ENCODE data around the gene MZB1.

- TF ChIP-seq SUZ12 (IDR thresholded peaks at IDR 0.05; ENCODE audit: extremely low read depth, insufficient read depth, insufficient read length): no peak
- TF ChIP-seq YY1 (IDR thresholded peaks at IDR 0.05; ENCODE audit: insufficient read depth, insufficient read length): no peak
Measured at GRCh38 chr5:139410993-139411828, 21.5 kb upstream of the MZB1 start.

Data from NT2/D1 (cell line).